T-cell (primary cell): Measurements from ENCODE around the gene CXCL16. TPM values are rescaled to one million over a fixed set of nuclear protein-coding genes. Genes with fewer than 3 reads are reported as not detected.

Source experiments
- ATAC-seq, 4 experiments: fragments of 200-7000 bp in 3 of 4; fragments of 150-1000 bp in 1 of 4; cut with Tn5 transposase; replicated peaks in 1 of 4; 1 replicate in 3 of 4; 2 replicates in 1 of 4; pipeline ENCODE4 v1.10.0; 2021; ENCODE audit warnings: moderate library complexity in 3 of 4, mild to moderate bottlenecking in 2 of 4, moderate number of reproducible peaks in 1 of 4
- CTCF ChIA-PET, 2 donors: fragments of 300-600 bp; sonication (Branson Sonifier 250); formaldehyde crosslinking; loops; one replicate each; lab custom pipeline; 2022; ENCODE audit warnings: antibody characterized with exemption in 2 of 2; lab: Charles Lee
- POLR2A ChIA-PET, 2 donors: fragments of 300-600 bp; sonication (Branson Sonifier 250); formaldehyde crosslinking; loops; one replicate each; lab custom pipeline; 2022; ENCODE audit warnings: antibody characterized with exemption in 2 of 2; lab: Charles Lee
- DNase-seq, 35 experiments: peaks; one replicate each; pipeline versions ENCODE4 v3.0.0 to v3.0.0-alpha.2; 2013 to 2023
- H3K27ac ChIP-seq: one replicate; pipeline ENCODE4 v1.5.1; 2013; ENCODE audit warnings: low read length
- H3K27me3 ChIP-seq, 2 experiments: replicated peaks in 1 of 2; 1 replicate in 1 of 2; 2 replicates in 1 of 2; pipeline versions ENCODE4 v1.6.1 to v1.7.0; 2013; ENCODE audit warnings: low read length in 1 of 2, mixed read lengths in 1 of 2; ENCODE audit not compliant: control insufficient read depth in 2 of 2, insufficient read depth in 2 of 2; ENCODE audit errors: extremely low read depth in 1 of 2
- H3K36me3 ChIP-seq, 2 donors: 1 replicate in 1 of 2; 2 replicates in 1 of 2; pipeline versions ENCODE4 v1.6.1 to v1.7.0; 2013; ENCODE audit warnings: low read length in 1 of 2; ENCODE audit not compliant: control insufficient read depth in 2 of 2, insufficient read depth in 1 of 2; ENCODE audit errors: extremely low read depth in 1 of 2
- H3K4me1 ChIP-seq, 2 experiments: 1 replicate in 1 of 2; 2 replicates in 1 of 2; pipeline versions ENCODE4 v1.6.1 to v1.7.0; 2013; ENCODE audit warnings: low read length in 2 of 2, mixed read lengths in 1 of 2; ENCODE audit not compliant: insufficient read depth in 2 of 2, control insufficient read depth in 1 of 2; ENCODE audit errors: extremely low read depth in 1 of 2
- H3K4me3 ChIP-seq, 2 donors: 1 replicate in 1 of 2; 2 replicates in 1 of 2; pipeline versions ENCODE4 v1.5.1 to v1.7.0; 2013; ENCODE audit warnings: mild to moderate bottlenecking in 2 of 2, low read length in 1 of 2, moderate library complexity in 1 of 2; ENCODE audit not compliant: control insufficient read depth in 1 of 2; ENCODE audit errors: extremely low read depth in 1 of 2
- H3K9me3 ChIP-seq: 2 replicates; pipeline ENCODE4 v1.7.0; 2013
- H3K27ac Mint-ChIP-seq, 2 donors: one replicate each; pipeline ENCODE4 v1.8.0; 2020 to 2021; ENCODE audit warnings: mild to moderate bottlenecking in 2 of 2, mixed read lengths in 2 of 2
- H3K27me3 Mint-ChIP-seq, 2 donors: one replicate each; pipeline ENCODE4 v1.8.0; 2021 to 2022; ENCODE audit warnings: mixed read lengths in 2 of 2
- H3K36me3 Mint-ChIP-seq: one replicate; pipeline ENCODE4 v1.8.0; 2021; ENCODE audit warnings: mixed read lengths
- H3K4me1 Mint-ChIP-seq, 3 donors: one replicate each; pipeline ENCODE4 v1.8.0; 2020 to 2022; ENCODE audit warnings: mixed read lengths in 3 of 3, mild to moderate bottlenecking in 1 of 3
- H3K4me3 Mint-ChIP-seq, 3 donors: one replicate each; pipeline ENCODE4 v1.8.0; 2020 to 2022; ENCODE audit warnings: mild to moderate bottlenecking in 3 of 3, mixed read lengths in 3 of 3, moderate library complexity in 3 of 3
- H3K9me3 Mint-ChIP-seq, 3 donors: one replicate each; pipeline ENCODE4 v1.8.0; 2020 to 2022; ENCODE audit warnings: mixed read lengths in 3 of 3
- WGBS: methylation state at CpG from one replicate; pipeline ENCODE4 v1.1.5; 2013; ENCODE audit warnings: missing lambda C conversion rate; ENCODE audit not compliant: insufficient coverage; 5-methylcytosine and 5-hydroxymethylcytosine counted together
- total RNA-seq, 35 experiments: library from RNA in 6 of 35; stranded (reverse) in 6 of 35; fragments of 120-200 nt in 1 of 35; gene quantifications; one replicate each; pipeline versions ENCODE4 v1.2.1 to v1.2.4 and lab custom pipeline; 2013 to 2026

Gene CXCL16
- total RNA-seq, 5 donors from 2014 or later (not counting 1 experiment from before 2014, with no cell fraction given) = 2.5 to 11.2 (median 3.1) TPM

GRCh38 chr17:4721203-4722135 is 18.3 kb downstream of the CXCL16 start:
- Mint-ChIP-seq H3K27ac (peak overlapping the region; percentile 31 to 51), H3K27me3 (no peaks in the 10 kb centered on the region), H3K36me3 (peaks cover 33% of the 10 kb centered on the region), H3K4me1 (peaks cover 5 to 13% (median 12%) of the 10 kb centered on the region in 3 donors), H3K9me3 (no peaks in the 10 kb centered on the region), H3K4me3 (no peak overlapping the region)
- 73% methylated on average over 15 of the region's 20 CpGs for WGBS
- Histone ChIP-seq H3K36me3 (peaks cover 16 to 51% of the 10 kb centered on the region in 2 donors), H3K27me3 (no peaks in the 10 kb centered on the region), H3K4me1 (peaks cover 6 to 23% of the 10 kb centered on the region in 2 experiments), H3K4me3 (no peak overlapping the region), H3K27ac (peak overlapping the region; percentile 23), H3K9me3 (no peaks in the 10 kb centered on the region)
- POLR2A ChIA-PET = no interaction called here
- ATAC-seq (peak in 3 of 4 experiments; percentile 21 to 54 (median 31)), DNase-seq (peak in 2 of 35 experiments; percentile 23 to 58)
- CTCF ChIA-PET = no interaction called here

DNA sequence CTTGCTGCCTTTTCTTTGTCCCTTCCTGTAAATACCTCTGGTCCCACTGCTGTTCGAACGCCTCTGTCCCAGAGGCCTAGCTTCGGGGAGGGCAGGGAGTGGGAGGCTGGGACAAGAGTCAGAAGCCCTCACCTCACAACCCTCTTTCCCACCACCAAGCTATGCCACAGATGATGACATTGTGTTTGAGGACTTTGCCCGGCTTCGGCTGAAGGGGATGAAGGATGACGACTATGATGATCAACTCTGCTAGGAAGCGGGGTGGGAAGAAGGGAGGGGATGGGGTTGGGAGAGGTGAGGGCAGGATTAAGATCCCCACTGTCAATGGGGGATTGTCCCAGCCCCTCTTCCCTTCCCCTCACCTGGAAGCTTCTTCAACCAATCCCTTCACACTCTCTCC is 18.9 kb downstream of the CXCL16 start:
- no peak for ATAC-seq
- H3K9me3 ChIP-seq = no peaks in the 10 kb centered on the region
- H3K4me3 ChIP-seq = no peak overlapping the region
- ChIA-PET CTCF (no interaction called here), POLR2A (no interaction called here)
- H3K27ac ChIP-seq = no peak overlapping the region
- Mint-ChIP-seq H3K9me3 (no peaks in the 10 kb centered on the region), H3K27ac (peak overlapping the region; percentile 31 to 70), H3K36me3 (peaks cover 36% of the 10 kb centered on the region), H3K4me1 (peaks cover 8 to 15% (median 14%) of the 10 kb centered on the region in 3 donors), H3K27me3 (no peaks in the 10 kb centered on the region), H3K4me3 (no peak overlapping the region)
- no peak for DNase-seq
- H3K36me3 ChIP-seq = peaks cover 21 to 56% of the 10 kb centered on the region in 2 donors
- no peaks in the 10 kb centered on the region for H3K27me3 ChIP-seq
- 100% methylated on average over 2 of the region's 7 CpGs for WGBS
- H3K4me1 ChIP-seq = peaks cover 11 to 30% of the 10 kb centered on the region in 2 experiments

DNA sequence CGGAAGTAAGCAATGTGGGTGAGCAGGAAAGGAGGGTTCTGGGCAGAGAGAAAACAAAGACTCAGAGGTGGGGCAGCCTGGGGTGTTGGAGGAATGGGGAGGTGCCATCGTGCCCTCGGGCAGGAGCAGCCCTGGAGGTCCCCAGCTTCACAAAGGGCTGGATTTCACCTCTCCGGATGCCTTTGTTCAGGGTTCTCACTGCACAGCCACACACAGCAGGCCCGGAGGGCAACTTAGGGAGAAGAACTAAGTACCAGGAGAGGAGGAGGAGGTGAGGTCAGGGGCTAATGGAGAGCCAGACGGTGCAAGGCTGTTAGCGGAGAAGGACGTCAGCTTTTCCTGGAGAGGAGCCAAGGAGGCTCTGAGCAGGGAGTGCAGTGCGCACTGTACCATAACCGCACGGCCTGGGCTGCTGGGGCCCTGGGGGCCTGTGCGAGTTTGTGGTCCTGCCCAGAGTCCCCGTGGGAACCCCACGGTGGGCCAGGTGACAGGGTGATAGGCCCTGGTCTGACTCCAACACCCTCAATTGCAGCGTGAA is 20.0 kb downstream of the CXCL16 start:
- no peaks in the 10 kb centered on the region for H3K9me3 ChIP-seq
- H3K36me3 Mint-ChIP-seq = peaks cover 39% of the 10 kb centered on the region
- WGBS = 92% methylated on average over 12 of the region's 15 CpGs
- ChIA-PET POLR2A (no interaction called here), CTCF (interaction anchor here in 1 of 2 donors (0.6 kb wide), 1 partner anchor 12 kb away, joined by 3 read pairs; no protein-coding TSS in a partner anchor)
- DNase-seq (no peak), ATAC-seq (no peak)
- H3K27ac ChIP-seq = no peak overlapping the region
- H3K4me3 ChIP-seq = no peak overlapping the region
- no peaks in the 10 kb centered on the region for H3K27me3 ChIP-seq
- peaks cover 22 to 60% of the 10 kb centered on the region in 2 donors for H3K36me3 ChIP-seq
- no peak overlapping the region for H3K4me3 Mint-ChIP-seq
- H3K9me3 Mint-ChIP-seq = no peaks in the 10 kb centered on the region
- H3K4me1 ChIP-seq = peaks cover 21 to 40% of the 10 kb centered on the region in 2 experiments
- peaks cover 18 to 26% (median 21%) of the 10 kb centered on the region in 3 donors for H3K4me1 Mint-ChIP-seq
- H3K27me3 Mint-ChIP-seq = no peaks in the 10 kb centered on the region
- H3K27ac Mint-ChIP-seq = no peak overlapping the region

DNA sequence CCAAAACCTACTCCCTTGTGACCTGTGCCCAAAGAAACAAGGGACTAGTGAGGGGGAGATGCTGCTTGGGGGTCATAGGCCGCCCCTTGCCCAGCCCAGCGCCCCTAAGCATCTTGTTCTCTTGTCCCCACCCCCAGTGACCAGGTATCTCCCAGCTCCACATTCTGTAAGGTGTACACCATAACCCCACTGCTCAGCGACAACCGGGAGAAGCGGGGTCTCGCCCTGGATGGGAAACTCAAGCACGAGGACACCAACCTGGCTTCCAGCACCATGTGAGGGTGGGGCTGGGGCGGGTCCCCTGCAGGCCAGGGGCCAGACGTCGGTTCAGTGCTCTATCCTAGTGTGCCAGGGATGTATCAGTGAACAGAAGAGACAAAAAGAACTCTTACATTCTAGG is 20.6 kb downstream of the CXCL16 start:
- no peak overlapping the region for H3K27ac ChIP-seq
- no peak overlapping the region for H3K4me3 ChIP-seq
- no peaks in the 10 kb centered on the region for H3K9me3 Mint-ChIP-seq
- DNase-seq (no peak), ATAC-seq (no peak)
- no peak overlapping the region for H3K27ac Mint-ChIP-seq
- no peaks in the 10 kb centered on the region for H3K27me3 ChIP-seq
- H3K4me1 Mint-ChIP-seq = peaks cover 21 to 28% (median 24%) of the 10 kb centered on the region in 3 donors
- peaks cover 22 to 60% of the 10 kb centered on the region in 2 donors for H3K36me3 ChIP-seq
- no peak overlapping the region for H3K4me3 Mint-ChIP-seq
- H3K4me1 ChIP-seq = peaks cover 25 to 46% of the 10 kb centered on the region in 2 experiments
- WGBS = 87% methylated on average over 4 of the region's 10 CpGs
- CTCF ChIA-PET = no interaction called here
- H3K27me3 Mint-ChIP-seq = no peaks in the 10 kb centered on the region
- POLR2A ChIA-PET = no interaction called here
- peaks cover 39% of the 10 kb centered on the region for H3K36me3 Mint-ChIP-seq
- no peaks in the 10 kb centered on the region for H3K9me3 ChIP-seq

- Histone ChIP-seq H3K36me3 (peaks cover 22 to 60% of the 10 kb centered on the region in 2 donors), H3K4me1 (peaks cover 33 to 55% of the 10 kb centered on the region in 2 experiments), H3K9me3 (no peaks in the 10 kb centered on the region), H3K4me3 (no peak overlapping the region), H3K27ac (no peak overlapping the region), H3K27me3 (no peaks in the 10 kb centered on the region)
- Mint-ChIP-seq H3K27me3 (no peaks in the 10 kb centered on the region), H3K9me3 (no peaks in the 10 kb centered on the region), H3K36me3 (peaks cover 39% of the 10 kb centered on the region), H3K27ac (no peak overlapping the region), H3K4me3 (no peak overlapping the region), H3K4me1 (peaks cover 29 to 36% (median 32%) of the 10 kb centered on the region in 3 donors)
- POLR2A ChIA-PET = no interaction called here
- DNase-seq = no peak
- CTCF ChIA-PET = no interaction called here
- no CpG with 5 or more reads among the region's 13 CpGs for WGBS
- no peak for ATAC-seq
These were observed 21.5 kb downstream of the CXCL16 start for GRCh38 chr17:4718276-4718675.

- CTCF ChIA-PET = no interaction called here
- WGBS = 91% methylated on average over 12 of the region's 17 CpGs
These were observed 21.9 kb downstream of the CXCL16 start for GRCh38 chr17:4717791-4718190.

More at GRCh38 chr17:4717791-4718190, 21.9 kb downstream of the CXCL16 start:
- ATAC-seq (no peak), DNase-seq (no peak)
- H3K9me3 ChIP-seq = no peaks in the 10 kb centered on the region
- H3K27ac ChIP-seq = no peak overlapping the region
- Mint-ChIP-seq H3K27ac (no peak overlapping the region), H3K9me3 (no peaks in the 10 kb centered on the region), H3K4me1 (peaks cover 32 to 40% (median 32%) of the 10 kb centered on the region in 3 donors), H3K36me3 (peaks cover 39% of the 10 kb centered on the region), H3K27me3 (no peaks in the 10 kb centered on the region), H3K4me3 (no peak overlapping the region)
- peaks cover 33 to 59% of the 10 kb centered on the region in 2 experiments for H3K4me1 ChIP-seq
- no peaks in the 10 kb centered on the region for H3K27me3 ChIP-seq
- H3K36me3 ChIP-seq = peaks cover 22 to 60% of the 10 kb centered on the region in 2 donors
- POLR2A ChIA-PET = no interaction called here
- H3K4me3 ChIP-seq = no peak overlapping the region
